Mesothelial cell of epicardium (in vitro differentiated cells): Measurements from ENCODE around the gene GNG4. TPM values are rescaled to one million over a fixed set of nuclear protein-coding genes. Genes with fewer than 3 reads are reported as not detected.
"Not testable (repeated sequence)": the region's sequence is repeated elsewhere in the genome, so short reads cannot be mapped to it uniquely, and the experiment has no call there.

Source experiments
- DNase-seq, 2 experiments: peaks; one replicate each; pipeline ENCODE4 v3.0.0; 2021; ENCODE audit warnings: low spot score in 2 of 2; ENCODE audit not compliant: unreplicated experiment in 2 of 2
- H3K27ac Mint-ChIP-seq: 2 replicates; pipeline ENCODE4 v1.8.0; 2021; ENCODE audit warnings: mixed read lengths
- H3K27me3 Mint-ChIP-seq: 2 replicates; pipeline ENCODE4 v1.8.0; 2021; ENCODE audit warnings: low read depth, mixed read lengths
- H3K36me3 Mint-ChIP-seq: 2 replicates; pipeline ENCODE4 v1.8.0; 2021; ENCODE audit warnings: mixed read lengths
- H3K4me1 Mint-ChIP-seq: 2 replicates; pipeline ENCODE4 v1.8.0; 2021; ENCODE audit warnings: mixed read lengths
- H3K4me3 Mint-ChIP-seq: 2 replicates; pipeline ENCODE4 v1.8.0; 2021; ENCODE audit warnings: mild to moderate bottlenecking, moderate library complexity, mixed read lengths
- H3K9me3 Mint-ChIP-seq: 2 replicates; pipeline ENCODE4 v1.8.0; 2021; ENCODE audit warnings: mixed read lengths
- CTCF ChIP-seq: fragments of 200-600 bp; sonication (generic); IDR thresholded peaks from one replicate; pipeline ENCODE4 v1.5.0; 2021; ENCODE audit warnings: antibody characterized with exemption; ENCODE audit not compliant: unreplicated experiment
- total RNA-seq: library from RNA; stranded (reverse); gene quantifications from 3 replicates; pipeline ENCODE4 v1.2.1, GENCODE V29; 2021

Gene GNG4
- total RNA-seq, 1 donor from 2014 or later = 2.9 TPM

- no peaks in the 10 kb centered on the region for H3K27me3 Mint-ChIP-seq
- no peaks in the 10 kb centered on the region for H3K36me3 Mint-ChIP-seq
- peaks cover 10% of the 10 kb centered on the region for H3K4me1 Mint-ChIP-seq
- H3K4me3 Mint-ChIP-seq = no peak overlapping the region
- DNase-seq = no peak
- H3K27ac Mint-ChIP-seq = no peak overlapping the region
- H3K9me3 Mint-ChIP-seq = no peaks in the 10 kb centered on the region
- no peak for TF ChIP-seq CTCF
Observed at GRCh38 chr1:235625831-235626230, 23.8 kb downstream of the GNG4 start.

- no peaks in the 10 kb centered on the region for H3K36me3 Mint-ChIP-seq
- no peak overlapping the region for H3K4me3 Mint-ChIP-seq
- peaks cover 10% of the 10 kb centered on the region for H3K4me1 Mint-ChIP-seq
- no peak for TF ChIP-seq CTCF
- no peaks in the 10 kb centered on the region for H3K9me3 Mint-ChIP-seq
- H3K27ac Mint-ChIP-seq = no peak overlapping the region
- no peak for DNase-seq
- H3K27me3 Mint-ChIP-seq = no peaks in the 10 kb centered on the region
Observed at GRCh38 chr1:235625340-235625739, 24.2 kb downstream of the GNG4 start.

- Mint-ChIP-seq H3K4me1 (peaks cover 10% of the 10 kb centered on the region), H3K4me3 (no peak overlapping the region), H3K36me3 (no peaks in the 10 kb centered on the region), H3K27ac (no peak overlapping the region), H3K27me3 (no peaks in the 10 kb centered on the region), H3K9me3 (no peaks in the 10 kb centered on the region)
- TF ChIP-seq CTCF = no peak
- no peak for DNase-seq
Observed at GRCh38 chr1:235624721-235625333, 24.8 kb downstream of the GNG4 start.

- no peaks in the 10 kb centered on the region for H3K27me3 Mint-ChIP-seq
- no peak for DNase-seq
- no peak for TF ChIP-seq CTCF
- H3K4me3 Mint-ChIP-seq = no peak overlapping the region
- H3K4me1 Mint-ChIP-seq = peaks cover 13% of the 10 kb centered on the region
- H3K27ac Mint-ChIP-seq = no peak overlapping the region
- H3K36me3 Mint-ChIP-seq = no peaks in the 10 kb centered on the region
- no peaks in the 10 kb centered on the region for H3K9me3 Mint-ChIP-seq
Observed at GRCh38 chr1:235622936-235623779, 26.4 kb downstream of the GNG4 start.

- not testable (repeated sequence) for H3K27ac Mint-ChIP-seq, H3K9me3 Mint-ChIP-seq, DNase-seq, H3K27me3 Mint-ChIP-seq, H3K36me3 Mint-ChIP-seq, H3K4me3 Mint-ChIP-seq
- peaks cover 16% of the 10 kb centered on the region for H3K4me1 Mint-ChIP-seq
Observed at GRCh38 chr1:235619149-235619548, 30.4 kb downstream of the GNG4 start.

- no peak overlapping the region for H3K4me3 Mint-ChIP-seq
- no peaks in the 10 kb centered on the region for H3K36me3 Mint-ChIP-seq
- peaks cover 10% of the 10 kb centered on the region for H3K4me1 Mint-ChIP-seq
- TF ChIP-seq CTCF = no peak
- H3K27me3 Mint-ChIP-seq = no peaks in the 10 kb centered on the region
- no peak for DNase-seq
- peak overlapping the region; percentile 76 for H3K27ac Mint-ChIP-seq
- no peaks in the 10 kb centered on the region for H3K9me3 Mint-ChIP-seq
Observed at GRCh38 chr1:235617808-235618207, 31.8 kb downstream of the GNG4 start.
